ENCODE measurements around the gene NDUFA9. TPM values are rescaled to one million over a fixed set of nuclear protein-coding genes. Genes with fewer than 3 reads are reported as not detected.

Gene NDUFA9
- total and polyA plus RNA-seq, 2 donors (not counting 3 experiments of a cell fraction or from before 2014, with no cell fraction given): 86.7 to 113 TPM

- no peak overlapping the region for H3K4me2 ChIP-seq (ENCODE audit: insufficient read depth, low read length)
- POLR2A ChIA-PET: no interaction called here
- H3K9me3 ChIP-seq (replicated peaks; ENCODE audit: control insufficient read depth, insufficient read depth, low read length): no peaks in the 10 kb centered on the region
- intact Hi-C loops (cut with micrococcal nuclease): no loop called here
- dilution Hi-C loops (cut with MboI; ENCODE audit: extremely low pct_ligation_motif_present, low sequenced_read_pairs): no loop called here
- no peak overlapping the region for H2AFZ ChIP-seq (ENCODE audit: low read depth, low read length)
- H3K4me1 ChIP-seq (ENCODE audit: control insufficient read depth, extremely low read depth, insufficient read depth, low read length): peaks cover 12% of the 10 kb centered on the region
- no peak for TF ChIP-seq POLR2A (IDR thresholded peaks at IDR 0.05; ENCODE audit: low read depth, low read length)
- TF ChIP-seq EZH2 (IDR thresholded peaks at IDR 0.05; ENCODE audit: borderline replicate concordance, low read depth, low read length, severe bottlenecking): no peak
- TF ChIP-seq POLR2AphosphoS5 (IDR thresholded peaks at IDR 0.05; ENCODE audit: insufficient read depth, low read depth, low read length): no peak
- TF ChIP-seq, protein P1, sequence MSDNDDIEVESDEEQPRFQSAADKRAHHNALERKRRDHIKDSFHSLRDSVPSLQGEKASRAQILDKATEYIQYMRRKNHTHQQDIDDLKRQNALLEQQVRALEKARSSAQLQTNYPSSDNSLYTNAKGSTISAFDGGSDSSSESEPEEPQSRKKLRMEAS (IDR thresholded peaks at IDR 0.05; ENCODE audit: insufficient read depth, insufficient read length): no peak
- H3K4me3 ChIP-seq (replicated peaks in 1 of 3; ENCODE audit: insufficient read depth in 1 of 3, low read depth in 1 of 3, low read length in 3 of 3): no peak overlapping the region
- no peak overlapping the region for H3K9ac ChIP-seq (replicated peaks; ENCODE audit: extremely low read depth, insufficient read depth, low read length)
- peaks cover 11 to 25% of the 10 kb centered on the region in 2 experiments for H3K36me3 ChIP-seq (ENCODE audit: control insufficient read depth in 2 of 2, extremely low read depth in 1 of 2, insufficient read depth in 2 of 2, low read length in 2 of 2)
- H4K20me1 ChIP-seq (replicated peaks; ENCODE audit: control insufficient read depth, extremely low read depth, insufficient read depth, low read length): peaks cover 2% of the 10 kb centered on the region
- FAIRE-seq (no peak), DNase-seq (ENCODE audit: low read depth, low spot score) (no peak)
- peaks cover 56% of the 10 kb centered on the region for H3K79me2 ChIP-seq (ENCODE audit: control insufficient read depth, insufficient read depth, low read length)
- H3K27ac ChIP-seq (ENCODE audit: insufficient read depth, low read depth, low read length): no peak overlapping the region
- H3K9me1 ChIP-seq (replicated peaks; ENCODE audit: control insufficient read depth, extremely low read depth, insufficient read depth, low read length): no peaks in the 10 kb centered on the region
- CTCF ChIA-PET: no interaction called here
- H3K27me3 ChIP-seq (ENCODE audit: control insufficient read depth in 2 of 2, insufficient read depth in 2 of 2, low read length in 2 of 2): no peaks in the 10 kb centered on the region
- no TSS peak for BruUV-seq (replicated peaks)
These were observed 4.8 kb downstream of the NDUFA9 start for GRCh38 chr12:4653691-4654090.

- H4K20me1 ChIP-seq (replicated peaks; ENCODE audit: control insufficient read depth, extremely low read depth, insufficient read depth, low read length): peaks cover 2% of the 10 kb centered on the region
- BruUV-seq (replicated peaks): no TSS peak
- H3K27me3 ChIP-seq (ENCODE audit: control insufficient read depth in 2 of 2, insufficient read depth in 2 of 2, low read length in 2 of 2): no peaks in the 10 kb centered on the region
- POLR2A ChIA-PET: no interaction called here
- intact Hi-C loops (cut with micrococcal nuclease): no loop called here
- no peak overlapping the region for H2AFZ ChIP-seq (ENCODE audit: low read depth, low read length)
- peaks cover 31 to 40% of the 10 kb centered on the region in 2 experiments for H3K36me3 ChIP-seq (ENCODE audit: control insufficient read depth in 2 of 2, extremely low read depth in 1 of 2, insufficient read depth in 2 of 2, low read length in 2 of 2)
- H3K9ac ChIP-seq (replicated peaks; ENCODE audit: extremely low read depth, insufficient read depth, low read length): no peak overlapping the region
- no peaks in the 10 kb centered on the region for H3K9me1 ChIP-seq (replicated peaks; ENCODE audit: control insufficient read depth, extremely low read depth, insufficient read depth, low read length)
- CTCF ChIA-PET: no interaction called here
- no peak for DNase-seq (ENCODE audit: low read depth, low spot score)
- dilution Hi-C loops (cut with MboI; ENCODE audit: extremely low pct_ligation_motif_present, low sequenced_read_pairs): no loop called here
- no peaks in the 10 kb centered on the region for H3K4me1 ChIP-seq (ENCODE audit: control insufficient read depth, extremely low read depth, insufficient read depth, low read length)
- no peak overlapping the region for H3K4me3 ChIP-seq (replicated peaks in 1 of 3; ENCODE audit: insufficient read depth in 1 of 3, low read depth in 1 of 3, low read length in 3 of 3)
- no peak for FAIRE-seq
- no peaks in the 10 kb centered on the region for H3K79me2 ChIP-seq (ENCODE audit: control insufficient read depth, insufficient read depth, low read length)
- peak overlapping the region; percentile 27 for H3K27ac ChIP-seq (ENCODE audit: insufficient read depth, low read depth, low read length)
- TF ChIP-seq GATA2 (IDR thresholded peaks at IDR 0.05; ENCODE audit: insufficient read depth, insufficient read length, low read depth, low read length) (peak; percentile 45), POLR2A (IDR thresholded peaks at IDR 0.05; ENCODE audit: low read depth, low read length) (no peak)
- H3K9me3 ChIP-seq (replicated peaks; ENCODE audit: control insufficient read depth, insufficient read depth, low read length): no peaks in the 10 kb centered on the region
- no peak overlapping the region for H3K4me2 ChIP-seq (ENCODE audit: insufficient read depth, low read length)
These were observed 15.1 kb downstream of the NDUFA9 start for GRCh38 chr12:4663971-4664505.

Measured in endothelial cell of umbilical vein (primary cell).